Measurements from ENCODE around the gene CAMK1D.

- no peak for TF ChIP-seq GATA2 (IDR thresholded peaks at IDR 0.05; ENCODE audit: low read depth, low read length)
- no peak for TF ChIP-seq GATA3 (IDR thresholded peaks at IDR 0.05; ENCODE audit: low read depth, low read length)
Observed at GRCh38 chr10:12572281-12572680, 222.9 kb downstream of the CAMK1D start.
